ENCODE measurements around the gene FNDC10. TPM values are rescaled to one million over a fixed set of nuclear protein-coding genes. Genes with fewer than 3 reads are reported as not detected.

The FNDC10 gene
- total and polyA plus RNA-seq, 10 of the 15 experiments (the other 5 are each of a cell fraction or from before 2014, with no cell fraction given) = 0.05 to 1.3 (median 0.25) TPM; not detected in 4

DNA sequence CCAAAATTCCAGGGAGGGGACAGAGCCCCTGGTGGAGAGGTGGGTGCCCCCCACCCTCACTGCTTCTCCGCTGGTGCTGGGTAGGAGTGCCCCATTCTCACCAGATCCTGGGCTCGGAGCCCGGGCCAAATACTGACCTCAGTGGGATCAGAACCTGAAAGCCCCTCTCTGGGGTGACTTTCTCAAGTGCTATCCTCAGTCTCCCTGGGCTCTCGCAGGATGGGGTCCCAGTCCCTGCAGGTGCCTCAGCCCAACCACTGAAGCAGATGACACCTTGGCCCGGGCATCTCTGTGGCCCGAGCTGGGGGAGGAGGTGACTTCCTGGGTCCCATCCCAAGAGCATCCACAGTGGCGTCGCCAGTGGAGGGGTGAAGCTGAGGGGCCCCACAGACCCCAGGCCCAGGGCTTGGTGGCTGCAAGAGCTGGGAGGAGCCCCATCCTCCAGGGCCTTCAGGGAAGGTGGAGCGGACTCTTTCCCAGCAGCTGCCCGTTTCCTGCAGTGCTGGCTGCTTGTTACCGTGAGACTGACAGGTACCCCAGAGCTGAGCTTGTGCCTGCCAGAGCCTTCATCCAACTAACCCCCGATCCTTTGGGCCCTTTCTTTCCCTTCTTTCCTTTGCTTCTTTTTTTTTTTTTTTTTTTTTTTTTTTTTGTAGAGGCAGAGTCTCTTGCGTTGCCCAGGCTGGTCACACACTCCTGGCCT, 3.9 kb upstream of the FNDC10 start:
- Histone ChIP-seq H3K4me1 (ENCODE audit: control insufficient read depth, insufficient read depth, low read length) (peaks cover 34% of the 10 kb centered on the region), H3K27ac (ENCODE audit: control insufficient read depth, insufficient read depth) (no peak overlapping the region), H3K4me2 (ENCODE audit: control insufficient read depth, insufficient read depth) (no peak overlapping the region), H3K9me3 (replicated peaks; ENCODE audit: control insufficient read depth, insufficient read depth, low read length) (no peaks in the 10 kb centered on the region), H3K27me3 (replicated peaks in 1 of 2; ENCODE audit: control insufficient read depth in 2 of 2, insufficient read depth in 2 of 2, low read length in 1 of 2) (no peaks in the 10 kb centered on the region; a peak in 2 of 4 replicates), H3K4me3 (no peak overlapping the region), H3K9ac (ENCODE audit: control insufficient read depth, insufficient read depth, low read length) (no peak overlapping the region), H3K79me2 (ENCODE audit: control insufficient read depth, insufficient read depth, low read length) (no peaks in the 10 kb centered on the region), H4K20me1 (ENCODE audit: control insufficient read depth, insufficient read depth) (no peaks in the 10 kb centered on the region), H2AFZ (ENCODE audit: control insufficient read depth, low read depth, low read length) (no peak overlapping the region), H3K36me3 (ENCODE audit: control insufficient read depth in 2 of 2, insufficient read depth in 2 of 2, low read length in 1 of 2) (no peaks in the 10 kb centered on the region)
- POLR2A ChIA-PET = interaction anchor here (0.7 kb wide), 1 partner anchor 621 kb away, joined by 5 read pairs; no protein-coding TSS in a partner anchor
- no peak for TF ChIP-seq ZSCAN29 (IDR thresholded peaks at IDR 0.05)
- no peak for TF ChIP-seq POLR2A (IDR thresholded peaks at IDR 0.05; ENCODE audit: low read depth, low read length)
- TF ChIP-seq, protein P1, sequence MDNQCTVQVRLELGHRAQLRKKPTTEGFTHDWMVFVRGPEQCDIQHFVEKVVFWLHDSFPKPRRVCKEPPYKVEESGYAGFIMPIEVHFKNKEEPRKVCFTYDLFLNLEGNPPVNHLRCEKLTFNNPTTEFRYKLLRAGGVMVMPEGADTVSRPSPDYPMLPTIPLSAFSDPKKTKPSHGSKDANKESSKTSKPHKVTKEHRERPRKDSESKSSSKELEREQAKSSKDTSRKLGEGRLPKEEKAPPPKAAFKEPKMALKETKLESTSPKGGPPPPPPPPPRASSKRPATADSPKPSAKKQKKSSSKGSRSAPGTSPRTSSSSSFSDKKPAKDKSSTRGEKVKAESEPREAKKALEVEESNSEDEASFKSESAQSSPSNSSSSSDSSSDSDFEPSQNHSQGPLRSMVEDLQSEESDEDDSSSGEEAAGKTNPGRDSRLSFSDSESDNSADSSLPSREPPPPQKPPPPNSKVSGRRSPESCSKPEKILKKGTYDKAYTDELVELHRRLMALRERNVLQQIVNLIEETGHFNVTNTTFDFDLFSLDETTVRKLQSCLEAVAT (IDR thresholded peaks at IDR 0.05) = no peak
- TF ChIP-seq KLF5 (IDR thresholded peaks at IDR 0.05; ENCODE audit: partially characterized antibody) = no peak
- TF ChIP-seq, protein P2, sequence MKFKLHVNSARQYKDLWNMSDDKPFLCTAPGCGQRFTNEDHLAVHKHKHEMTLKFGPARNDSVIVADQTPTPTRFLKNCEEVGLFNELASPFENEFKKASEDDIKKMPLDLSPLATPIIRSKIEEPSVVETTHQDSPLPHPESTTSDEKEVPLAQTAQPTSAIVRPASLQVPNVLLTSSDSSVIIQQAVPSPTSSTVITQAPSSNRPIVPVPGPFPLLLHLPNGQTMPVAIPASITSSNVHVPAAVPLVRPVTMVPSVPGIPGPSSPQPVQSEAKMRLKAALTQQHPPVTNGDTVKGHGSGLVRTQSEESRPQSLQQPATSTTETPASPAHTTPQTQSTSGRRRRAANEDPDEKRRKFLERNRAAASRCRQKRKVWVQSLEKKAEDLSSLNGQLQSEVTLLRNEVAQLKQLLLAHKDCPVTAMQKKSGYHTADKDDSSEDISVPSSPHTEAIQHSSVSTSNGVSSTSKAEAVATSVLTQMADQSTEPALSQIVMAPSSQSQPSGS (IDR thresholded peaks at IDR 0.05; ENCODE audit: low read length) = no peak
- TF ChIP-seq ZNF384 (IDR thresholded peaks at IDR 0.05; ENCODE audit: borderline replicate concordance, low read depth, low read length) = no peak
- TF ChIP-seq MEF2A (IDR thresholded peaks at IDR 0.05; ENCODE audit: insufficient read depth, low read depth, low read length) = no peak
- no peak for TF ChIP-seq HDAC6 (IDR thresholded peaks at IDR 0.05; ENCODE audit: unreplicated experiment)
- TF ChIP-seq PML (IDR thresholded peaks at IDR 0.05; ENCODE audit: low read length) = no peak
- TF ChIP-seq, protein P3, sequence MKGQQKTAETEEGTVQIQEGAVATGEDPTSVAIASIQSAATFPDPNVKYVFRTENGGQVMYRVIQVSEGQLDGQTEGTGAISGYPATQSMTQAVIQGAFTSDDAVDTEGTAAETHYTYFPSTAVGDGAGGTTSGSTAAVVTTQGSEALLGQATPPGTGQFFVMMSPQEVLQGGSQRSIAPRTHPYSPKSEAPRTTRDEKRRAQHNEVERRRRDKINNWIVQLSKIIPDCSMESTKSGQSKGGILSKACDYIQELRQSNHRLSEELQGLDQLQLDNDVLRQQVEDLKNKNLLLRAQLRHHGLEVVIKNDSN (IDR thresholded peaks at IDR 0.05; ENCODE audit: borderline replicate concordance, extremely low read length, insufficient read depth, low read depth, low read length) = no peak
- CTCF ChIA-PET = no interaction called here
- no peak for DNase-seq (ENCODE audit: low read depth, low spot score)
- 42% methylated on average over 12 of the region's 13 CpGs for WGBS (ENCODE audit: insufficient coverage, insufficient replicate concordance, low lambda C conversion rate, missing lambda C conversion rate)
- SMC1A ChIA-PET (ENCODE audit: uncharacterized antibody, unreplicated experiment) = interaction anchor here (1.2 kb wide), 1 partner anchor 25 kb away, joined by 3 read pairs; no protein-coding TSS in a partner anchor
- no TSS peak for BruUV-seq (replicated peaks)
- no peak for ATAC-seq
- in situ Hi-C loops (cut with MboI) = no loop called here
- FAIRE-seq = no peak
- RAD21 ChIA-PET (ENCODE audit: unreplicated experiment) = no interaction called here
- intact Hi-C loops (cut with micrococcal nuclease; ENCODE audit: unreplicated experiment) = no loop called here
